GM12864 (cell line): ENCODE data around the gene SMIM8.
"Not testable (repeated sequence)": the region's sequence is repeated elsewhere in the genome, so short reads cannot be mapped to it uniquely, and the experiment has no call there.

Experiments used
- DNase-seq: peaks from one replicate; pipeline ENCODE4 v3.0.0-alpha.2; 2011; ENCODE audit warnings: low read depth
- H3K4me3 ChIP-seq: 2 replicates; pipeline ENCODE4 v1.5.1; 2011; ENCODE audit warnings: mild to moderate bottlenecking, low read depth, low read length, control low read depth
- CTCF ChIP-seq: IDR thresholded peaks from 2 replicates; pipeline ENCODE4 v1.5.1; 2011; ENCODE audit warnings: low read depth, mild to moderate bottlenecking, moderate library complexity, low read length, control low read depth, inconsistent platforms; ENCODE audit errors: missing control alignments

The SMIM8 gene

GRCh38 chr6:87282743-87283142 is 39.6 kb upstream of the SMIM8 start:
- no peak for TF ChIP-seq CTCF
- DNase-seq = no peak
- H3K4me3 ChIP-seq = no peak overlapping the region

GRCh38 chr6:87283461-87283860 is 38.9 kb upstream of the SMIM8 start:
- H3K4me3 ChIP-seq = no peak overlapping the region
- TF ChIP-seq CTCF = no peak

GRCh38 chr6:87287251-87287650 is 35.1 kb upstream of the SMIM8 start:
- no peak overlapping the region for H3K4me3 ChIP-seq
- no peak for DNase-seq
- TF ChIP-seq CTCF = no peak

More at GRCh38 chr6:87283461-87283860, 38.9 kb upstream of the SMIM8 start:
- no peak for DNase-seq

DNA sequence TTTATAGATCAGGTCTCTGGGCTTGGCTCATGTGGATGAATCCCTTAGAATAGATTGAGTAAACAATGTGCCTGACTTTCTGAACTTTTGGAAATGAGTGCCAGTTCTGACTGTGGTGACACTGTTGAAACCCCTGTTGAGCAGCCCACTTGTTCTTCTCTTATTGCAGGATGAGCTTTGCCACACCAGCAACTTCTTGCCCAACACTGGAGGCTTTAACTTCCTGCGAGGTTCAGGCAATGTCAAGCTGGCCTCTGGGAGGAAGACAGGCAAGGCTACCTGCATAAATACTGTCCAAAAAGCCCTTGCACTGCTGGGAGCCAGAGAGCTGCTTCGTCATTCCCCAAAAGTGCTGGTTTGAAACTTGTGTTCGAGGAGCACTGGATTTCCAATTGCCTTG is 32.8 kb upstream of the SMIM8 start:
- no peak overlapping the region for H3K4me3 ChIP-seq
- TF ChIP-seq CTCF = no peak
- no peak for DNase-seq

DNA sequence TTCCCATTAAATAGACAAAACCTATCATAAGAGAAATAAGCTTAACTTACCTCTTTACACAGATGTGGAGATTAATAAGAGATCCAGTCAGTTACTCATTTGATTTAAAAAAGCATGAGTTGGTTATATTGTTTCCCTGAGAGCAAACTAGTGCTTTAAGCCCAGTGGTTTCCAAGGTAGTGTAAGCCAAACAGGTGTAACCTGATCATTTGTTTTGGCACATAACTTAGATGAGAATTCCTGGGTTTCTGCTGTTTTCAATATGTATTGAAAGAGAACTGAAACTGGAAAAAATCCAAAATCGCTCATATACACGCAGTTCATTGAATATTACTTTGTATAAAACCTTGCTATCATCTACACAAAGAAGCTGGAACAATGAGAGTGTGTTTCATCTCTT is 30.5 kb upstream of the SMIM8 start:
- DNase-seq = no peak
- TF ChIP-seq CTCF = no peak
- no peak overlapping the region for H3K4me3 ChIP-seq

DNA sequence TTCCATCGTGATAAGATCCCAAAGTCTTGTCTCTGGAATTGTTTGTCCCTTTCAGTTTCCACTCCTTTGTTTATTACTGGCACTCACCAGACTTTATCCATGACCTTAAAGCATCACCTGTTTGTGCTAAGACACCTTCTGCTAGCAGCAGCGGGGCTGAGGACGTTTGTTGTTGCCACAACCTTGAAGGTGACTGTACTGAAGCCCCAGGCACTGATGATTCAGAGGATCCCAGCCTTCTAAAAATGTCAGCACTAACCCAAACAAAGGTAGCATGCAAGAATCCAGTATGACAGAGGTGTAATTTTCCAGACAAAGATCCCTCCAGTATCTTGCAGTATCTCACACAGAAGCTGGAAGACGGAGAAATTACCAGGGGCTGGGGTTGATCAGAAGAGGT is 28.9 kb upstream of the SMIM8 start:
- DNase-seq = no peak
- TF ChIP-seq CTCF = no peak
- H3K4me3 ChIP-seq = no peak overlapping the region

- DNase-seq = no peak
- H3K4me3 ChIP-seq = no peak overlapping the region
- no peak for TF ChIP-seq CTCF
Observed at GRCh38 chr6:87297119-87297518, 25.3 kb upstream of the SMIM8 start.

GRCh38 chr6:87301277-87301676 is 21.1 kb upstream of the SMIM8 start:
- not testable (repeated sequence) for DNase-seq, H3K4me3 ChIP-seq
